CD4-positive, alpha-beta T cell treated with Interleukin-17A for 4 hours (primary cell): ENCODE results near the gene USP21.

Experiments
- DNase-seq: peaks from one replicate; pipeline ENCODE4 v3.0.0-alpha.2; 2020; ENCODE audit warnings: mixed read lengths

Gene USP21

DNA sequence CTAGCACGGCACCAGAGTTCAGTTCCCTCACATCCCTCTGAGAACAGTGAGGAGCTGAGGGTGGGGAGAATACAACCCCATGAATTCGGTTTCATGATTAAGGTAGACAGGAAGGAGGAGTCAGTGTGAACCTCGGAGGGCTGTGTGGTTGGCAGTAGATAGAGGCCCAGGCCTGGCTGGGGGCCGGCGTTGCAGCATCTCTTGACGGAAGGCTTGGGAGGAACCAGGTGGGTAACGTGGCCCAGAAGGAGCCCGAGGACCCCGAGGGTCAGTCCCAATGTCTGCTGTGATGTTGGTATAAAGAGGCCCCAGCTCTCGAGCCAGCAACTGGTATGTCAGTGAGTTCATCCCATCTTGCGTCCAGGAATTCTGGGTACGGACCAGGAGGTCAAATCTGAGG, 12.4 kb downstream of the USP21 start:
- no peak for DNase-seq

DNA sequence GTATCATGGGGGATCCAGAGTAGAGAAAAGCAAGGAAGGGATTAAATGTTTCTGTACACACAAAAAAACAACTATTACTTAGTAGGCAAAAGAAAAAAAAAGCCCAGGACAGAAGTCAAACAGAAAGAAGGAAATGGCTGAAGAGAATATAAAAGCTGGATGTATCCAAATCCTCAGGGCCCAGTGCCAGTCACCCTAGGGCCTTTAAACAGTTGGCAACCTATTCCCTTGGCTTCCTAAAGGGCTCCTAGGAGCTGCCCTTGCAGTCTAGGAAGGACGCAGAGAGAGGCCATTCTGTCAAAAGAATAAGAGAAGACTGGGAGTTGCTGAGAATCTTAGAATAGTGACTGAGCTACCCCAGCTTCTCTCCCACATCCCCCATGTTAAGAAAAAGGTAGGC, 13.0 kb downstream of the USP21 start:
- DNase-seq: no peak

DNA sequence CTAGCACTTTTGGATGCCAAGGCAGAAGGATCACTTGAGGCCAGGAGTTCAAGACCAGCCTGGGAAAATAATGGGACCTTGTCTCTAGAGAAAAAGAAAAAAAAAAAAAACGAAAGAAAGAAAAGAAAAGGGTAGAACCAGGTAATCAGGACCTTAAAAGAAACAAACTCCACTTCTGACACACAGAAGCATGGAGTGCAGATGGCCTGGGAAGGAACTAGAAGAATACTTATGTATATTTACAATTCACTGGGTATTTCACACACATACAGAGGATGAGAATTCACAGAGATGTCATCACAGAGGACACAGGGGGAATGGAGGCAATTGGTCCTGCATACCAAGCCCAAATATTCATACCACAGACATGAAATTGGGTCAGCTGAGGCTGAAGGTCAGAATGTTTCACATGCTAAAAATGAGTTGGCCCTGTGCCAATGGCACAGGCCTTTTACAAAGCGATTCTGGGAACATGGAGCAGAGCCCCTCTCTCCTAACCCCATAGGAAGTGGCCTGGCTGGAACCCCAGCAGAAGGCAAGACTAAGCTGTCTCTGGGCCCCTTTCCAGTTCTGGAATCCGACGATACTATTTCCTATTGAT, 13.6 kb downstream of the USP21 start:
- no peak for DNase-seq

DNA sequence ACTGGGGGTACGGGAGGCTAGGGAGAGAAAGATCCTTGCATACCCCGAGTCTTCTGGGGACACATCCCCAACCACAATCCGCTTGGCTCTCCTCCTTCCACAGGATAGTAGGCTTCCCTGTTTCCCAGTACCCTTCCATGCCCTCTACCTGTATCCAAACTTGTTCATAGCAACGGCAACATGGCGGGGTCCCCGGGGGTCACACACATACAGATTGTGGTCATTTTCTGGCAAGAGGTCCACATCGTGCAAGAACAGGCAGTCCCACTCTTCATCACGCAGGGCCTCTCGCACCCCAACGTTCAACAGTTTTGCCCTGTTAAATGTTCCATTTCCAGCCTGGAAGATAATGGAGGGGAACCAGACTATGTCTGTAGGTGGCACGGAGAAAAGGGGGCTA, 14.4 kb downstream of the USP21 start:
- DNase-seq: no peak

DNA sequence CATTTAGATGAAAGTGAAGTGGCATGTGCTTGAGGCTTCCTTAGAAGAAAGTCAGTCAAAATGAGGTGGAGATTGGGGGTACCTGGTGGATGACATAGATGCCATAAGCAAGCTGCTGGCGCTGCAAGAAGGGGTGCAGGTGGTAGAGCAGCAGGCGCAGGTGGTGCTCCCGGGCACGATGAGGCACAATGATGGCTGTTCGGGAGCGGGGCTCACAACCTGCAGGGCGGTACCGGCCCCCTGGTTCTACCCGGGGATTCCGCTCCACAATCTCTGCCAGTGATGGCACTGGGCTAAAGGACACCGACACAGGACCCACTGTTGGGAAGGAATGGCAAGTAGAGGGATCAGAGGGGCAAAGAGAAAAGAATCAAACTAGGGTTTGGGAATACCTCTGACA, 15.6 kb downstream of the USP21 start:
- no peak for DNase-seq

DNA sequence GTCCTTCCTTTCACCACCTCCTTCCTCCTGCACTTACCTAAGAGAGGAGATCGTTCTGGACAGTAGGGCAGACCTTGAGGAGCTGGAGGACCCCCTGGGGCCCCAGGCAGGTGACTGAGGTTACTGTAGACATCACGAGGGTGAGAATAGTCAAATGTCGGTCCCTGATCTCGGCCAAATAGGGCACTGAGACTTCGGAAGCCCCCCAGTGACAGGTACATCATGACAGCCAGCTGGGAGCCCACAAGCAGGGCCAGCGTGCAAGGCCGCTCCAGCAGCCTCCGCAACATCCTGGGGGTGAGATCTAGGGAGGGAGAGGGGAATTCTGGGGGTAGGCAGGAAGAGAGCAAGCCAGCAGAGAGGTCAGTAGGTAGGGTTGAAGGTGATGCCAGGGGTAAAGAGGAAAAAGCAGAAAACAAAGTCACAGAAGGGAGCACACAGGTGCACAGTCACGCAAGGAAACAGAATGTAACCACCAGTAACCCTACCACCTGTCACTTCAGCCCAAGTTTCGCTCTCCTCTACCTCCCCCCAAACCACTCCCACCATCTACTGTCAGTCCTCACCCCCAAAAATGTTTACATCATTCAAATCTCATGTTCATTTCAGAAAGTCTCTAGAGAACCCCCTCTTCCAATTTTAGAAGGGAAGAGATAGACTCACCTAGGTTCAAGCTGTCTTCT, 16.6 kb downstream of the USP21 start:
- no peak for DNase-seq

DNA sequence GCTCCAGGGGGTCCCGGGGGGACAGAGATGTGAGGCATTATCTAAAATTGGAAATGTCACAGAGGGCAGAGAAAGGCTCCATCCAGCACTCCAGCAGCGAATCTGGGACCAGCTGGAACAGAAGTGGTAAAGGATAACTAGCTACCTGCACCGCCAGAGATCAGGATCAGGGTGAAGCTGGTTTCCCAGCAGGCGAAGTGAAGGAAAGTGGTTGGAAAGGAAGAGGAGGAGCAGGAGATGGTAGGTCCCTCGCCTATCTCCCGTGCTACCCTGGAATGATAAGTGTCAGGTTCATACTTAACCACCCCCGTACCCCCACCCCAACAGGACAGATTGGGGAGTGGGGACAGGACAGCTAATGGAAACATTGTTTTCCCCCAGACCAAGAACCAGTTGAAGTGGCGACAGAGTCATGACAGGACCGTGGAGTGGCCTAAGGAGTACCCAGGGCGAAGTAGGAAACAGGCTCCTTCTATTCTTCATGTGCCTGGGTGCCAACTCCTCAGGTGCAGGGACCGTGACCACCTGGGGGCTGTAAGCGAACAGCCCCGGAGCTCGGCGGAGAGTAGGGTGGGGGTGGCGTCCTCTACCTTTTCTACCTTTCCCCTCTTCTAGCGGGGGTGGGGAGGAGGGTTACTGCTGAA, 17.3 kb downstream of the USP21 start:
- no peak for DNase-seq

DNA sequence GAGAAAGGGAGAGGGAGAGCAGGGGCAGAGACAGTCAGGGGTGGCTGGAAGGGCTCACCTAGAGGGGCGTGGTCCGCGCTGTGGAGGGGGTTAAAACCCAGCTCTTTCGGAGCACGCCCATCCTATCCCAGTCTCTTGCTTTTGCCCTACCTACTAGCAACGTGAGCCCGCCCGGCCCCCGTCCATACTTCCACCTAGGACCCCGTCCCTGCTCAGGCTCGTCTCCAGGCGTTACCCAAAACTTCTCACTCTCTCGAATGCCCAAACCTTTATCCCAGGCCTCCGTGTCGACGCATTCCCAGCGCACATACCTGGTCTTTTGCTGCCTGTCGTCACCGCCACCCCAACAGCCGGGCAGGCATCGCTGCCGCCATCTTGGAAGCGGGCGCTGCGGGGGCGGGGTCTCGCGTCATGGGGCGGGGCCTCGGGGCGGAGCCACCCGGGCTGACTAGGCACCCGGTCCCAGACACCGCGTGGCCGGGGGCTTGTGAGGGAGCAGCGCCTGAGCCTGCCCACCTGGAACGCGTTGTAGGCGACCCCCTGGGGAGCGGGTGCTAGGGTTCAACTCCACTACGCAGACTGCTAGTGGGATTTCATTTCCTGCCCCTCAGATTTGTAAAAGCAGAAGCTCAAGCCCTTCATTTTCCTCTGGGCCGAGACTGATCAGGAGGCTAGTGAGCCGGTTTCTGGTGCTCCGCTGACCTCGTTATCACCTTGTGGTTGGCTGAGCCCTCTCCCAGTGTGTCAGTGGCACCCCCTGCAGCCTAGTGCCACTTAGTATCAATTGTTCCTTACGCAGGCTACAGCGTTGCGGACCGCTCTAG, 18.0 kb downstream of the USP21 start, which contains the start of gene B4GALT3:
B4GALT3 (minus strand) TSS at position 396 of the 824 bp plus-strand sequence. CDS start 1,447 bp downstream, outside the sequence.
- DNase-seq: peak; percentile 96

DNA sequence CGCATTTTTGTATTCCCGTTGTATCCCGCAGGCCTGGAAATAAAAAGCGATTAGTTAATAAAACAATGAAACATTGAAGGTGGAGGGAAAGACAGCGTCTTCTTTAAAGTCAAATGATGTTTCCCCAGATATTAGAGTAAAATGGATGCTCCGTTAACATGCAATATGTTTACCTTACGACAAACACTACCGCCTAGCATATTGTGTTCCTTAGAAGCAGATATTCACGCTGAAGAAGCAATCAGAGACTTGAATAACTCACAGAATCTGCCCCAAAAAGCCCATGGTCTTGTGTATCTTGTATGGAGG, 18.6 kb downstream of the USP21 start:
- DNase-seq: no peak

DNA sequence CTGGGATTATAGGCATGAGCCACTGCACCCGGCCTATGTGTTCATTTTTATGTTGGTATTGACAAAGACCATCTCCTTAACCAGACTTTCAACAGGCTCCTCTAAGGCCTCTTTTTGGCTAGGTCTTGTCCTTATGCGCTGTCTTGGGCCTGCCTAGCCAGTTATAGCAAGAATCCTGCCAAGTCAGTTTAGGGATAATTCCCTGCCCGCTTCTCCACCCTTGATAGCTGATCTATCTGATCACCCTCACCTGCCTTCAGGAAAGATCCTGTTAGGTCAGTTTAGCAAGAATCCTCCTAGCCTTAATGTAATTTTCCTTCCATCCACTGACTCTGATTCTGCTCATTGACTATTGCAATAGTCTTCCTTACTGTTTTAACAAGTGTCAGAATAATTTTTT, 20.4 kb downstream of the USP21 start:
- DNase-seq: no peak

DNA sequence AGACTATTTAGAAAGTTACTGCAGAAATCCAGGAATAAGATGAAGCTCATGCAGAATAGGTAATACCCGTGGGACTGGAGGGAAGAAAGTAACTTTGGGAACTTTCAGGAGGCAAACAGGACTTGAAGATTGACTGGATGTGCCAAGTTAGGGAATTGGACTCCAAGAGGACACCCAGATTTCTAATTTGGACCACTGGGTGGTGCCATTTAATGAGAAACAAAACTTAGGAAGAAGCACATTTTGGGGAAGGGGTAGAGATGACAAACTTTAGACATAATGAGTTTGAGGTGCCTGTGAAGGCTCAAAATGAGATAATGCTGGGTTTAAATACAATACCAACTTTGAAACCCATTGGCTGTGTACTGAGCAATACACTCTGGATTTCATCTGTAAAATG, 21.3 kb downstream of the USP21 start:
- peak; percentile 45 for DNase-seq

DNA sequence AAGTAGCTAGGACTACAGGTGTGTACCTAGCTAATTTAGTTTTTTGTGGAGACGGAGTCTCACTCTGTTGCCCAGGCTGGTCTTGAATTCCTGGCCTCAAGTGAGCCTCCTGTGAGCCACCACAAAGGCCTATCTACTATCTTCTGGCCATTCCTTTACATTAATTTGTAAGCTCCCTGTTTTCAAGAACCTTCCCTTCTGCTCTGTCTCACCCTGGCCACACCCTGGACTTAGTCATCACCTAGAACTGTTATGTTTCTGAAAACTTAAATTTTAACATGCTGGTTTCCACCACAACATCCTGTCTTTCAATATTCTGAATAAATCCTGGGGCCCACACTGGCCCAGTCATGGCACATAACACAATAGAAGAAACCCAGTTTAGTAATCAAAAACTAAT, 22.9 kb downstream of the USP21 start:
- DNase-seq: peak; percentile 77

DNA sequence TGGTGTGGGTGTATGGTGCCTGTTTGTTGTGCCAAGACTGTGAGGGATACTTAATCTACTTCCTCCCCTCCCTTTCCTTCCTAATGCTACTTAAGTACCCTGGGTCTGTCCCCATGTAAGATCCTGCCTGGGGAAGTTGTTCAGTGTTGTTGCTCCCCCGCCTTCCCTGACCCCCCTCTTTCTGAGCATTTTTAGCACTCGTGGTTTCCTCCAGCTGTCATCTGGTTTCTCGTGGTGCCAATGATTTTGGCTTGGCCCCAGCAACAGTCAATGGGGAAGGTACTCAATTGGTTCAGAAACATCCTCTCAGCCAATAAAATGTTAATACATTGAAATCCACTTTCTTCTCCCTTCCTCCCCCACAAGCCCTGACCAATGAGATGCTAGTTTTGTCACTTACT, 26.0 kb downstream of the USP21 start:
- DNase-seq: peak; percentile 84

DNA sequence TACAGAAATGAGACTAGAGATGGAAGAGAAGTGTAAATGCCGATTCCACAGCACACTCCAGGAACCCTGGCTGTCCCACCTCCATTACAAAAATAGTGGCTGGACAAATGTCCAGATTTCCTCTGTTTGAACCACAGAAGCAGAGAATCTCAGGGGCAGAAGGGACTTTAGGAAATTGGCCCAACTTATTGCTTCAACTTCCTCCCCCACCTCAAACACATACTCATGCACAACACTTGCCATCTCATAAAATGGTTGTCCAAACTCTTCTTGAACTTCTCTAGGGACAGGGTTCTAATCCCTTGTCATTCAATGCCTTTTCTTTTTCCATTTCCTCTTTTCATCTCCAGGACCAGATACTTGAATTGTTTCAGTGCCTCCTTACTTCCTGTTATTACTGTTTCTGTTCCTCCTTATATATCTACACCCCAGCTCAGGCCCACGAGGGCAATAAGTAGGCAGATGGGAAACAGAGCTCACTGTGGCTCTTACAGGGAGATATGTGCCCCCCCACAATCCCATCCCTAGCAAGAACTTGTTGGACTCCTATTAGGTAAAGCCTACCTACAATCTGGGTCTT, 26.5 kb downstream of the USP21 start:
- DNase-seq: peak; percentile 26

DNA sequence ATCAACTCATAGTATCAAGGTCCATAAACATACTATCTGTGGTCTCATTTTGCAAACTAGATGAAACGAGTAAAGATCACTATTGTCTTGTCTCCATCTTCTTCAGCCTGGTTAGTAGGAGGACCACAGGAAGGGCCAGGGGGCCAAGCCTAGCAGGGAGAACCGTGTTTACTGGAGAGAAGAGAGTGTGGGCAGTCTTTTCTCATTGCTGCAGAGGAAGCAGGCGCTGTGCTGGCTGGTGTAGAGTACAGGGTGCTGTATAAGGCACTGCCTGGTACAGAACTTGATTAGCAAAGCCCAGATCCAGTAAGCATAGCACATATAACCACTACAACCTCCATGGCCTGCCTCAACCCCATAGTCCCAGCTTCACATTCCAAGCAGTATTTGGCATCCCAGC, 28.0 kb downstream of the USP21 start:
- peak; percentile 46 for DNase-seq

DNA sequence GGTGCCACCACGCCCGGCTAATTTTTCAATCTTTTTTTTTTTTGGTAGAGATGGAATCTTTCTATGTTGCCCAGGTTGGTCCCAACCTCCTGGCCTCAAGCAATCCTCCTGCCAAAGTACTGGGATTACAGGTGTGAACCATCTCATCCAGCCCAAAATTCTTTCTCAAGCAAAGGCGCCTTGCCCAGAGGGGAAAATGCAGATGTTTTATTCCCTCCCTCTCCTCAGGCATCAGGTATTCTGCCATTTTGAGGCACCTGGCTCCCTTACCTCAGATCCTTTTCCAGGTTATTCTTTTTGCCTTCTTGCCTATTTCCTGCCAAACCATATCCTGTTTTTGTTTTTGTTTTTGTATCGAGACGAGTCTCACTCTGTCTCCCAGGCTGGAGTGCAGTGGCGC, 29.1 kb downstream of the USP21 start:
- DNase-seq: no peak

DNA sequence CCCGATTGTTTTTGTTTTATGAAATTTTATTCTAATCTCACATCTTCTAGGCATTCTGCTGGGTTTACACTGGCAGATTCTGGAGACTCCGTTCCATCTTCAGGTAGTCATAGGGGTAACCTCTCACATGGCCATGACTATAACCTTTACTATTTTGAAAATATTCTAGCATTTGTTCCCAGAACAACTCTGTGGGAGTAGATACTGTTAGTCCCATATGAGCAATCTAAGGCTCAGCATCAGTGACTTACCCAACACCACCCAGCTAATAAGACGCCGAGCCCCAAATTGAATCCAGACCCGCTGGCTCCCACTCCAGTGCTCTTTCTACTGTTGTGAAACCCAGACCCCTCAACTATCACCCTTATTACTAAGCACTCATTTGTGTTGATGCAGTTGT, 29.7 kb downstream of the USP21 start:
- DNase-seq: no peak

DNA sequence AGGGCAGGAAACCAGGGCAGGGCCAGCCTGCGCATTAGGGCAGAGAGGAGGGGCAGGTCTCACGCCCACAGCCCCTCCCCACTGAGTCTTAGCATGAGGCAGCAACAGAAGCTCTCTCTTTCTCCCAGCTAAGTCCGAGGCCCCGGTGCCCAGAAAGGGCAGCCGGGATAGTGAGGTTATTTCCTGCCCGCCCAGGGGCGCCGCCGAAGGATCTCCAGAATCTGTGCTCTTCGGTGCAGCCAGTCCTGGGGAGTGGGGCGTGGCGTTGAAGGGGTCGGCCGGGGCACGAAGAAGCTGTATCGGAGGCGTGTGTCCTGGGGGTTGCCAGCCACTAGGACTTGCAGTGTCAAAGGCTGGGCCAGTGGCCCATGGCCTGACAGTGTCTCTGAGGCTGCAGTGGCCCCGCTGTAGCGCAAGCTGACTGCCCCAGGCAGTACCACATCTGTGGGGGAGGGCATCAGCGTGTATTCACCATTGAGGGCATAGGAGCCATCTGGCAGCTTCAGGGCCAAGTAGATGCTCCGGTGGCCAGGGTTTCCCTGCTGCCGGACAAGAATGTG, 31.7 kb downstream of the USP21 start:
- DNase-seq: no peak

DNA sequence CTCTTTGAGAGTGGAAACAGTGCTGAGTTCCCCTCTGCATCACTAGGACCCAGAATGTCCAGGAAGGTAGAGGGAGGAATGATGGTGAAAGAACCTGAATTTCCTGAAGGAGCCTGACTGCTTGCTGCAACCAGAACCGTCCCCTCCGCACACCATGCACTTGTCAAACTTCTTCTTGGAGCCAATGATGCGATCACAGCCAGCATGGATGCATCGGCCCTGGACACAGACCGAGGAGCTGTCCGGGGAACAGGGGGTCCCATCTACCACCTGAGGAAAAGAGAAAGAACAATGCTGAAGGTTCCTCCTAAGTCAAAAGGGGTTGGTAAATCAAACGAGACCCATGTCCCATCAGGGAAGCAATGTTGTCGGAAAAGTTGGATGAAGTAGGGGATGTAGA, 32.7 kb downstream of the USP21 start:
- DNase-seq: no peak

DNA sequence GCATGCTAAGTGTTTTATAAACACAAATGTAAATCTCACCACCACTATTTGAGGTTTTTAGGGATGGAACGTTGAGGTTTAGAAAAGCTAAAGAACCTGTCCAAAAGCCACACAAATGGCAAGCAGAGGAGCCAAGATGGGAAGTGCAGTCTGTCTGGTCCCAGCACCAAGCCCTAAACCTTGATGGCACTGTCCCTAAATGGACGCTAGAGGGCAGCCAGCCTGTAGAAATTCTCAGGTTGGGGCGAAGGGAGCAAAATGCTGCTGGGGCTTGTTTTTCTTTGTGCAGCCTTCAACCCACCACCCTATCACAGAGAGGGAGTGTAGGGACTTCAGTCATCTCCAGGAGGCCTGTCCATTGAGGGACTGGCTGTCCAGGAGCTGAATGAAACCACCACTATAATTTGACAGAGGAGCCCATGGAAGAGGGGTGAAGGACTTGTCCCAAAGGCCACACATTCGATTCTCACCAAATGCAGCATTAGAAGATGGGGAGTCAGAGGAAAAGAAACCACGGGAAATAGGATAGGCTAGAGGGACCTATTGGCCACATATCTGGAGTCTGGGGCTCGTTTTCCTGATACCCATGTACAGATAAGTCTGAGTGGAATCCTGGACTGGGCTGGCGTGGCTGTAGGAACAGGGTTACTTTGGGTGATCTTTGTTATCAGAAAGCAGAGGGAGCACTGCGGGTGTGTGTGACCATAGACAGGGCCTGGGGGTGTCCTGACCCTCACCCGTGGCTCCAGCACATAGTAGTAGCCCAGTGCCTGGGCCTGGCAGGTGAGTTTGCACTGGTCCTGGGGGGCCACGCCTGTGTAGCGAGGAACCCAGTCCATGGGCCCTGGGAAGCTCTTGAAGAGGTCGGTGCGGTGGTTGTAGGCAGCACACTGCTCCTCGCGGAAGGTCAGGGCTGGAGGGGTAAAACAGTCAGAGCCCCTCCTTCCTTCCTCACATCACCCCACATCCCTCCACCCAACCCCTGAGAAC, 33.5 kb downstream of the USP21 start:
- peak; percentile 80 for DNase-seq

DNA sequence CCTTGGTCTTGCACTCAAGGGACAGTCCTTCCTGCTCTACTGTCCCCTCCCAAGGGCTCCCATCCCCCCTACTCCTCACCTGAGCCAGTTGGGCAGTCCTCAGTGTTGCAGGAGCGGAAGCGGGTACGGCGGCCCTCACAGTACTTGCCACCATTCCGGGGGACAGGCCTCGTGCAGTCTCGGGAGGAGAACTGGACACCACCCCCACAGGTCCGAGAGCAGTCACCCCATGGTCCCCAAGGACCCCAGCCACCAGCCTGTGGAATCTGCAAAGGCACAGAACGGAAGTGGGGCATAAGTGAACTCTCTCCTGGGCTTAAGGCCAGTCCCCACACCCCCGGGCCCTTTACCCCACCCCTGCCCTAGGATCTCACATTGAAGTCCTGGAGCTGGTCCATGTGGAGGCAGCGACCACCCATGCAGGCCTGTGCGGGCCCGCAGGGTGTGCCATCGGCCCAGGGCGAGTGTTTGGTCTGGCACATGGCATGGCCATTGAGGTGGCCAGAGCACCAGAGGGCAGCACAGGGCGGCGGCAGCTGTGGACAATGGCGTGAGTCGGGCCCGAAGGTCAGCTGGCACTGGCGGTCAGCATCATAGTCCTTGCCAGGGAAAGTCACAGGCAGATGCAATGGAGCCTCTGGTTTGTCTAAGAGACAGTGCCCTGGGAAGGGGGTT, 34.4 kb downstream of the USP21 start:
- no peak for DNase-seq
